Natural killer cell (primary cell): ENCODE results near the gene KIF6. TPM values are rescaled to one million over a fixed set of nuclear protein-coding genes. Genes with fewer than 3 reads are reported as not detected.

Experiments used
- ATAC-seq, 3 donors: fragments of 150-1000 bp in 2 of 3; fragments of 200-7000 bp in 1 of 3; cut with Tn5 transposase; 1 replicate in 1 of 3; 2 replicates in 2 of 3; pipeline ENCODE4 v1.10.0; 2021; ENCODE audit warnings: mild to moderate bottlenecking in 2 of 3, moderate library complexity in 2 of 3
- DNase-seq, 2 donors: peaks; one replicate each; pipeline versions ENCODE4 v3.0.0 to v3.0.0-alpha.2; 2013 to 2021; ENCODE audit warnings: mixed read lengths in 1 of 2
- H3K27ac ChIP-seq: one replicate; pipeline ENCODE4 v1.5.1; 2013; ENCODE audit warnings: mild to moderate bottlenecking, low read length
- H3K27me3 ChIP-seq: one replicate; pipeline ENCODE4 v1.6.1; 2013; ENCODE audit warnings: low read length; ENCODE audit not compliant: control insufficient read depth, insufficient read depth
- H3K36me3 ChIP-seq: one replicate; pipeline ENCODE4 v1.6.1; 2013; ENCODE audit warnings: low read length; ENCODE audit not compliant: control insufficient read depth, insufficient read depth
- H3K4me1 ChIP-seq: one replicate; pipeline ENCODE4 v1.6.1; 2013; ENCODE audit warnings: low read length; ENCODE audit not compliant: control insufficient read depth, insufficient read depth
- H3K4me3 ChIP-seq: one replicate; pipeline ENCODE4 v1.5.1; 2013; ENCODE audit warnings: low read length
- H3K9me3 ChIP-seq: one replicate; pipeline ENCODE4 v1.6.1; 2013; ENCODE audit warnings: low read length; ENCODE audit not compliant: control insufficient read depth, insufficient read depth
- H3K27ac Mint-ChIP-seq, 2 donors: one replicate each; pipeline ENCODE4 v1.8.0; 2022; ENCODE audit warnings: mild to moderate bottlenecking in 2 of 2, mixed read lengths in 2 of 2, moderate library complexity in 1 of 2
- H3K27me3 Mint-ChIP-seq, 2 donors: one replicate each; pipeline ENCODE4 v1.8.0; 2022; ENCODE audit warnings: low read depth in 2 of 2, mixed read lengths in 2 of 2
- H3K36me3 Mint-ChIP-seq: one replicate; pipeline ENCODE4 v1.8.0; 2022; ENCODE audit warnings: mixed read lengths
- H3K4me1 Mint-ChIP-seq, 2 donors: one replicate each; pipeline ENCODE4 v1.8.0; 2022; ENCODE audit warnings: mixed read lengths in 2 of 2
- H3K4me3 Mint-ChIP-seq: one replicate; pipeline ENCODE4 v1.8.0; 2022; ENCODE audit warnings: mild to moderate bottlenecking, moderate library complexity, mixed read lengths
- H3K9me3 Mint-ChIP-seq, 2 donors: one replicate each; pipeline ENCODE4 v1.8.0; 2022; ENCODE audit warnings: mixed read lengths in 2 of 2
- WGBS: methylation state at CpG from one replicate; pipeline ENCODE4 v1.1.7; 2013; ENCODE audit warnings: missing lambda C conversion rate; ENCODE audit not compliant: insufficient coverage; 5-methylcytosine and 5-hydroxymethylcytosine counted together
- intact Hi-C: fragments of 100-400 bp; cut with micrococcal nuclease; formaldehyde crosslinking; loops from one replicate; pipeline ENCODE4 v1.14.2; 2022
- total RNA-seq, 4 donors: library from RNA; stranded (reverse); fragments of 120-200 nt in 1 of 4; gene quantifications; one replicate each; pipeline versions ENCODE4 v1.2.3 to v1.2.4, GENCODE V29; 2013 to 2022
- TF ChIP-seq, protein P1 (sequence below): fragments of 200-600 bp; IDR thresholded peaks from one replicate; pipeline ENCODE4 v1.8.0; 2022; ENCODE audit warnings: antibody characterized with exemption

The KIF6 gene
- total RNA-seq, 3 donors from 2014 or later (not counting 1 experiment from before 2014, with no cell fraction given), result not detected

DNA sequence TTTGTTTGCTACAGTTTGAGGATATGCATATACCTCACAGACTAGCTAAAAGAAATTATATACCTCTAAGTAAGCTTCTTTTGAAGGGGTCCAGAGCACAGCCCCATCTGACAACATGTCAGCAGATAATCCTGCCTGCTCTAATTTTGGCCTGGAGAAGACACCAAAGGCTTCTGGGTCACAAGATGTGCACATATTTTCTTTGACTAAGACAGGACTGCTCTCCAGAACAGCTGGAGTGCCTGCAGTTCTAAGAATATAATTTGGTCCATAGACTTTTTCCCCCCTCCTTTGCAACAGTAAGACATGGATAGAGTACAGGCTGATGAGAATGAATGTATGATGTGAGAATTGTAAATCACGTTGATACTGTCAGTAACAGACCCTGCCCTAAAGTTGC is 294.8 kb downstream of the KIF6 start:
- TF ChIP-seq, protein P1, sequence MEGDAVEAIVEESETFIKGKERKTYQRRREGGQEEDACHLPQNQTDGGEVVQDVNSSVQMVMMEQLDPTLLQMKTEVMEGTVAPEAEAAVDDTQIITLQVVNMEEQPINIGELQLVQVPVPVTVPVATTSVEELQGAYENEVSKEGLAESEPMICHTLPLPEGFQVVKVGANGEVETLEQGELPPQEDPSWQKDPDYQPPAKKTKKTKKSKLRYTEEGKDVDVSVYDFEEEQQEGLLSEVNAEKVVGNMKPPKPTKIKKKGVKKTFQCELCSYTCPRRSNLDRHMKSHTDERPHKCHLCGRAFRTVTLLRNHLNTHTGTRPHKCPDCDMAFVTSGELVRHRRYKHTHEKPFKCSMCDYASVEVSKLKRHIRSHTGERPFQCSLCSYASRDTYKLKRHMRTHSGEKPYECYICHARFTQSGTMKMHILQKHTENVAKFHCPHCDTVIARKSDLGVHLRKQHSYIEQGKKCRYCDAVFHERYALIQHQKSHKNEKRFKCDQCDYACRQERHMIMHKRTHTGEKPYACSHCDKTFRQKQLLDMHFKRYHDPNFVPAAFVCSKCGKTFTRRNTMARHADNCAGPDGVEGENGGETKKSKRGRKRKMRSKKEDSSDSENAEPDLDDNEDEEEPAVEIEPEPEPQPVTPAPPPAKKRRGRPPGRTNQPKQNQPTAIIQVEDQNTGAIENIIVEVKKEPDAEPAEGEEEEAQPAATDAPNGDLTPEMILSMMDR, result no peak
- Mint-ChIP-seq H3K36me3 (no peaks in the 10 kb centered on the region), H3K27me3 (peaks cover 0 to 3% of the 10 kb centered on the region in 2 donors), H3K27ac (no peak overlapping the region), H3K9me3 (no peaks in the 10 kb centered on the region), H3K4me3 (no peak overlapping the region), H3K4me1 (no peaks in the 10 kb centered on the region)
- ATAC-seq (no peak), DNase-seq (no peak)
- H3K4me3 ChIP-seq, result no peak overlapping the region
- H3K27ac ChIP-seq, result no peak overlapping the region
- no peaks in the 10 kb centered on the region for H3K9me3 ChIP-seq
- no peaks in the 10 kb centered on the region for H3K27me3 ChIP-seq
- H3K36me3 ChIP-seq, result no peaks in the 10 kb centered on the region
- intact Hi-C loops, result no loop called here
- 96% methylated on average over 1 of the region's 1 CpG for WGBS
- peaks cover 3% of the 10 kb centered on the region for H3K4me1 ChIP-seq

DNA sequence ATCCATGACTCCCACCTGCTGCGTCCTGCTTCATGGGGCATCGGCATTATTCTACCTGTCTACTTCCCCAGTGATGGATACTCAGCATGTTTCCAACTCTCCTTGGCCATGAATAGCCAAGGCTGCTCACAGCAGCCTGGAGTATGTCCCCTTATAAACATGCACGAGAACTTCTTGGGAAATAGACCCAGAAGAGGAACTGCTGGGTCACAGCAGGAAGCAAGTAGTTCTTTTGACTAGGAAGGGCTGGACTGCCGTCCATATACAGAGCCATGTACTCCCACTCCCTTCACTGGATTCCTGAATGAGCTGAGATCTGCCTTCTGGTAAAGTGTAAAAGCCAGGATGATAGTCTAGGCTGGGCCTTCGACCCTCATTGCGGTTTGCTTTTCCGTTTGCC is 296.4 kb downstream of the KIF6 start:
- H3K27me3 ChIP-seq, result no peaks in the 10 kb centered on the region
- H3K36me3 ChIP-seq, result no peaks in the 10 kb centered on the region
- Mint-ChIP-seq H3K36me3 (no peaks in the 10 kb centered on the region), H3K27me3 (peaks cover 0 to 7% of the 10 kb centered on the region in 2 donors), H3K4me3 (no peak overlapping the region), H3K4me1 (no peaks in the 10 kb centered on the region), H3K27ac (no peak overlapping the region), H3K9me3 (no peaks in the 10 kb centered on the region)
- WGBS, result 86% methylated on average over 6 of the region's 7 CpGs
- no peak for ATAC-seq
- no peak overlapping the region for H3K27ac ChIP-seq
- no peak overlapping the region for H3K4me3 ChIP-seq
- intact Hi-C loops, result no loop called here
- no peaks in the 10 kb centered on the region for H3K9me3 ChIP-seq
- no peak for DNase-seq
- TF ChIP-seq, protein P1, result no peak
- peaks cover 3% of the 10 kb centered on the region for H3K4me1 ChIP-seq

DNA sequence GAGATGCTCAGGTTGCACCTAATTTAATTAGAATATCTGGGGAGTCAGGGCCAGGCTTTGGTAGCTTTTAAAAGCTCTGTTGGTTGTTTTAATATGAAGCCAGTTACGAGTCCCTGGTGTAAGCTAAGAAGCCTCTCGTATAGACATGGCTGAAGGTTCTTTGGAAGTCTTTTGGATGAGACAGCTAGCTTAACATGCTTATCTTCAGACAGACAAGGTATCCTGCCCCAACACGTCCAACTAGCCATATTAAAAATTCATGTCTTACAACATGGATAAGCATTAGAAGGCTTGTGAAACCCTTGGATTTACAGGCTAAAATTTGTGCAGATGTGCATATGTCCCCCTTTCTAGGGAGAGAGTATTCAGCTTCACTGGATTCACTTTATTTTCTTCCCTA is 297.1 kb downstream of the KIF6 start:
- TF ChIP-seq, protein P1, result no peak
- no peak overlapping the region for H3K4me3 ChIP-seq
- no peak overlapping the region for H3K27ac ChIP-seq
- H3K4me1 ChIP-seq, result peaks cover 3% of the 10 kb centered on the region
- intact Hi-C loops, result no loop called here
- H3K27me3 ChIP-seq, result no peaks in the 10 kb centered on the region
- no peaks in the 10 kb centered on the region for H3K36me3 Mint-ChIP-seq
- no peaks in the 10 kb centered on the region for H3K4me1 Mint-ChIP-seq
- no peaks in the 10 kb centered on the region for H3K9me3 Mint-ChIP-seq
- H3K4me3 Mint-ChIP-seq, result no peak overlapping the region
- H3K27ac Mint-ChIP-seq, result no peak overlapping the region
- H3K9me3 ChIP-seq, result no peaks in the 10 kb centered on the region
- H3K36me3 ChIP-seq, result no peaks in the 10 kb centered on the region
- ATAC-seq (no peak), DNase-seq (no peak)
- H3K27me3 Mint-ChIP-seq, result peaks cover 0 to 7% of the 10 kb centered on the region in 2 donors
- 89% methylated on average over 3 of the region's 3 CpGs for WGBS

DNA sequence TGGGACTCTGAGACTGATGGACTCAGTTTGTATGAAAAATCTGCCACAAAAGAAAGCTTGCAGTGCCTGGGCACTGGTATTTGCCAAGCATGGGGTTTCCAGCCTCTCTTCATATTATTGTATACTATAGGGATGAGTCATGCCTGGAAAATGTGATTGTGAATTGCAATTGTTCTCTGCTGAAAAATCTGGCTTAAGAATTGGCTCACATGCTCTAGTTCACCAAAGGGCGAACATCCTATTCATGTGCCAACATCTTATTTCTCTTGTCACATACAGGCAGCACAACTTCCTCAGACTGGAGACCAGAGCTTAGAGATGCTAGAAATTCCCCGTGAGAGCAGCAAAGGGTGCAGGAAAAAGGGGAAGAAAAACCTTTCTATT is 299.1 kb downstream of the KIF6 start:
- Histone ChIP-seq H3K27ac (no peak overlapping the region), H3K4me3 (no peak overlapping the region), H3K36me3 (no peaks in the 10 kb centered on the region), H3K9me3 (no peaks in the 10 kb centered on the region), H3K27me3 (no peaks in the 10 kb centered on the region), H3K4me1 (peaks cover under 1% of the 10 kb centered on the region)
- Mint-ChIP-seq H3K9me3 (no peaks in the 10 kb centered on the region), H3K4me3 (no peak overlapping the region), H3K4me1 (no peaks in the 10 kb centered on the region), H3K27me3 (peaks cover 5 to 9% of the 10 kb centered on the region in 2 donors), H3K27ac (no peak overlapping the region), H3K36me3 (no peaks in the 10 kb centered on the region)
- 0% methylated on average over 1 of the region's 2 CpGs for WGBS
- intact Hi-C loops, result no loop called here
- TF ChIP-seq, protein P1, result no peak
- ATAC-seq, result no peak
- no peak for DNase-seq
